HG03139 (cell line): ENCODE results near the gene TMEM95.

Source experiments
- ATAC-seq: cut with Tn5 transposase; IDR thresholded peaks from one replicate; pipeline ENCODE4 v1.9.1; 2021; ENCODE audit not compliant: unreplicated experiment

The TMEM95 gene

DNA sequence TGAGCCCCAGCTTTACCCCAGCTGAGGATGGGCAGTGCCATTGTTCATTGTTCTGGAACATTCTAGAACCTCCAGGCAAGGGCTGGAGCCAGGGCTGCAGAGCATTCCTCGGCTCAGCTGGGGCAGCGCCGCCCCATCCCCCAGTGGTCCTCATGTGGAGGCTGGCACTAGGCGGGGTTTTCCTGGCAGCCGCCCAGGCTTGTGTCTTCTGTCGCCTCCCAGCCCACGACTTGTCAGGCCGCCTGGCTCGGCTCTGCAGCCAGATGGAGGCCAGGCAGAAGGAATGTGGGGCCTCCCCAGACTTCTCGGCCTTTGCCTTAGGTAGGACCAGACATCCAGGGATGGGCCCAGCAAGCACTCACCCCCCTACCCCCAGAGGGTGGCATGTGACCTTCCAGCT, at the start of gene TMEM95:
TMEM95 (plus strand) TSS at position 104 of the 400 bp plus-strand sequence; CDS start at position 153, 49 bp downstream.
- no peak for ATAC-seq

DNA sequence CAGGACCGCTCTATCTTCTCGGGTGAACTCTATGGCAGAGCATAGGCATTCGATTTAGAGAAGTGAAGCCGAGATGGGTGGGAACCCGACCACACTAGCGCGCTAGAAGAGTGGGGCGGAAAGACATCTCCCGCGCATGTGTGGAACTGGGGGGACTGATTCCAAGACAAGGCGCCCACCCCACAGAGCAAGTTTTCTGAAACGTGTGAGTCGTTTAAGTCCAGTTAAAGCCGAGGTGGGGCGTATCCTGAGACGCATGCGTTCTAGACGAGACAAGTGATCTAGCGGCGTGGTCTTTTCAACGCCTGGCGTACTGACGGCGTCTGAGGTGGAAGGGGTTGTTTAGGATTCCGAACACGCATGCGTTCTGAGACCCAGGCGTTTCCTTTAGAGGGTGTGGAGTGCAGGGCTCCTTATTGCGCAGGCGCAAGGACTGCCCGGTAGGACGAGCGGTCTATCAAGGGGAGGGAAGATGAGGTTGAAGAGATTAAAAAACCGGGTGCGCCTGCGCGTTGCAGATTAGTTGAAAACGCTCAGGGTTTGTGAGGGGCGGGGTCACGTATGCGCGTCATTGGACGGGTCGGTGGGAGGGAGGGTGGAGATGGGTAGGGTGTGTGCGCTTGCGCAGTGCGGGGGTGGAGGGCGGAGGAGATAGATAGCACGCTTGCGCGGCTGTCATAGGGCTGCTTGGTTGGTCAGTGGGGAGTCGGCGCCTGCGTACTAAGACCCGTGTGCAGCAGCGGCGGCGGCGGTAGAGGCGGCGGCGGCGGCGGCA, 47.9 kb upstream of the TMEM95 start, which contains the start of gene EIF5A:
EIF5A (plus strand) TSS at position 718 of the 775 bp plus-strand sequence. CDS start 2,008 bp downstream, outside the sequence.
- peak; percentile 58 for ATAC-seq

DNA sequence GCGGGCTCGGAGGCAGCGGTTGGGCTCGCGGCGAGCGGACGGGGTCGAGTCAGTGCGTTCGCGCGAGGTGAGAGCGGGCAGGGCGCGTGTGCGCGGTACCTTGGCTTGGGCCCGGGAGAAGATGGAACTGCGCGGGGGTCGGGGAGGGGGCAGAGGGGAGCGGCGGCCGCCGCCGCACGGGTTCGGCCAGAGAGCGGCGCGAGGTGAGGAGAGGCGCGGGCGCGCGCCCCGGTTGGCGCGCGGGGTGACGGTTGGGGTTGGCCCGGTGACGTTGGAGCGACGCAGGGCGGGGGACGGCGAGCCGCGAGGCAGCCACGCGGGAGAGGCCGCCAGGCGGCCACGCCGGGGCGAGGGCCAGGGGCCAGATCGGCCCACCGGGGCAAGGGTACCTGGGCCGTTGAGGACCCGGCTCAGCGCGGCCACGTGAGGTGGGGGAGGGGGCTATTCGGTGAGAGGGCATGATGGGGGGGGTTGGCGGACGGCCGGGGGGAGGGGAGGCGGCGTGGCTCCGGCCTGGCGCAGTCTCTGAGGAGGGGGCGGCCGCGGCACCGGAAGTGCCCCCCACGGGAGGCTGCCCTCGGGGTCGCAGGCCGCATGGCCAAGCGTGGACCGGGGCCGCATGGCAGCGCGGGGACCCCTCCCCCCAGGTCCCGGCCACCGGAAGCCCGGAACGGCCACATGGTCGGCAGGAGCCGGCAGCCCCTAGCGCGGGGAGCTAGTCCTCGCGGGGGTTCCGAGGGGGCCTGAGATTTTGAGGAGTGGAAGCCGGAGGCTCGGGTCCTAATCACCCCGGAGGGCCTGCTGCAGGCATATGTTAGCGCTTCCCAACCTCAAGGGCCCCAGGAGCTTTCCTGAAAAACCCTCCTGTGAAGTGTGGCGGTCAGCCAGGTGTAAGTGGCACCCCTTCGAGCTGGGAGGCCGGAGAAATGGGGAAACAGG, 47.0 kb upstream of the TMEM95 start:
- ATAC-seq: peak; percentile 3

GRCh38 chr17:7308625-7309433, 46.1 kb upstream of the TMEM95 start:
- no peak for ATAC-seq

GRCh38 chr17:7309628-7310027, 45.3 kb upstream of the TMEM95 start:
- no peak for ATAC-seq

GRCh38 chr17:7311110-7311705, 43.7 kb upstream of the TMEM95 start:
- ATAC-seq: no peak

GRCh38 chr17:7312432-7313087, 42.4 kb upstream of the TMEM95 start:
- no peak for ATAC-seq

DNA sequence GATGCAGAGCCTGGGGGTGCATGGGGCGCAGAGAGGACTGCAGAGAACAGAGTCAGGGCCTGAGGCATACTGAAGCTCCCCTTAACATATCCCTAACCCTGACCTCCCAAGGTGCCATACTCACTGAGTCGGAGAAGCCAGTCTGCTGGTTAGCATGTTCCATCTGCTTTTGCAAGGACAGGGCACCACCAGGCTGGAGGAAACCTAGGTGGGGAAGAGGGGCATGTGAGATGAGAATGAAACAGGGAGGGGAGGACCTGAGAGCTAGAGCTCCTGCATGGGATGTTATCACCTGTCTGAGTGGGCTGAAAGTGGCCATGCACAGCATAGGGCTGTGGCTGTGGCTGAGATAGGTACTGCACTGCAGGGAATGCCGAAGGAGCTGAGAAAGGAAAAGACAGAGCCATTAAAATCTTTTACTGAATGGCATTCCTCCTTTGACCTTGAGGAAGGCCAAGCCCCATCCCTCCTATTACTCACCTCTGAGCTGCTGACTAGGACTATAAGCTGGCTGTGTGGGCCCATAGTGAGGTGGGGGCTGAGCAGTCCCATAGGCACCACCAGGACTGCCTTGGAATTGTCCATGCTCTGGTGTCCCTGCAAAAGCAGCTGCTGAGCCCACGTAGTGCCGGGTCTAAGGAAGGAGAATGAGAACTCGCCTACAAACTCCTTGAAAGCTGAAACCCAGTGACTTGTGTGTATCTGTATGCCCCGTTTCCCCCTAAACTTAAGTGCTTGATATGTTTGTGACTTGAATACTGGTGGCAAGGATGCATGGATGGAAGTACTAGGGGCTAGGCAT, 41.7 kb upstream of the TMEM95 start:
- no peak for ATAC-seq

GRCh38 chr17:7313890-7314718, 40.9 kb upstream of the TMEM95 start:
- no peak for ATAC-seq

DNA sequence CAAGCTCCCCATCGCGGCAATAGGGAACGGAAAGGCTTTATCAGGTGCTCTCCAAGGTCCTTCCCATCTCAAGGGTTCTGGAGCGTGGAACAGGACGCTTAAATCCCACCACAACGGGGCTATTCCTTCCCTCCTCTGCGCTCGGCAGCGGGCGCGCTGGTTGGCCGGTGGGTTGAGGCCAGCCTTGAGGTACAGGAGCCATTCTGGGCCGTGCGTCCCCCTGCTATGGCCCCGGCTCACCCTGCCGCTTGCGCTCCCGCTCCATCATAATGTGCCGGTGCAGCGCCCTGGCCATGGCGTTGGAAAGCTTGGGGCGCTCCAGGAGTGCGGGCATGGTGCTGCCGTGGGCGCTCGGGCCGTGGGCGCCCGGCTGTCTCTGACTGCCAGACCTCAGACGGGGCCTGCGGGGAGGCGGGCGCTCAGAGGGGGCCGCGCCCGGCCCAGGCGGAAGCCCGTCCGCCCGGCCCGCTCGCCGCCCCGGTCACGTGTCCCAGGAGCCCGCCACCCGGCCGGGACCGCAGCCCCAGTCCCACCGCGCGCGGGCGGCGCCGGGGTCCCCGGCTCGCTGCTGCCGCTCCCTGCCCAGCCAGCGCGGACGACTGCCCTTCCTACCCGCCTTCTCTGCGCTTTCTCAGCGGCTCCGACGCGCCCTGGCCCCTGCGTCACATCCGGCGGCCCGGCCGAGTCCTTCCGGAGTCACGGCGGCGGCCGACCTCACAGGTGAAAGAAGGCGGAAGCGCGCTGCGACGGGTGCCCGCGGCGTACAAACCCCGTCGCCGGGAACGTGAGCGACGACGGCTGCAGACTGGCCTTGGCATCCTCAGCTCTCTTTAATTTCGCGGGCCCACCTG, 40.0 kb upstream of the TMEM95 start, which contains the start of gene GPS2:
GPS2 (minus strand) TSS at position 642 of the 851 bp plus-strand sequence; CDS start at position 334, 308 bp downstream.
- peak; percentile 68 for ATAC-seq

DNA sequence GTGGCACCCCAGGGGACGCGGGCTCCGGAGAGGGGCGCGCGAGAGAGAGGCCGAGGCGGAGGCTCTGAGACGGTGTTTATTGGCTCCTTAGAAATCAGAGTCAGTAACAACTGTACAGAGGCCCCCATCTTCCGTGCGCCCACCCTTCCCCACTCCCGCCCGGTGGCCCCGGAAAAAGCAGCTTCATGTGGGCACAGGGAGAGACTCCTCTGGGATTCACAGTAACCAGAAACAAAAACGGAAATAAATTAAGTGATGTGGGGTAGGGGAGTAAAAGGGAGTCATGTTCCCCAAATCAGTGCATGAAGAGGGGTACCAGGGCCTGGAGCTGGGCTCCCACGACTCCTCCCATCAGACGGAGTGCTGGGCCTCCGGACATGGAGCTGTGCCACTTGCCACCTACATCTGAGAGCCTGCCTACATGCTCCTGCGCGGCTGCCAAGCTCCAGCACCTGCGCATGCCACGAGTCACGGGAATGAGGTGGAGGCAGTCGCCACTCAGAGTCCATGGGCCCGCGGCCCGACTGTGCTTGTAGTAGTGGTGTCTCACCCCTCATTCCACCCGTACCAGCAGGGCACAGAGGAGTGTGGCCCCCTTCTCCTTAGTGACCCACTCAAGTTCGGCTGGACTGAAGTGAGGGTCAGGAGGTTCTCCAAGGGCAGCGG, 39.3 kb upstream of the TMEM95 start:
- no peak for ATAC-seq

GRCh38 chr17:7317161-7317803, 37.7 kb upstream of the TMEM95 start:
- ATAC-seq: no peak

DNA sequence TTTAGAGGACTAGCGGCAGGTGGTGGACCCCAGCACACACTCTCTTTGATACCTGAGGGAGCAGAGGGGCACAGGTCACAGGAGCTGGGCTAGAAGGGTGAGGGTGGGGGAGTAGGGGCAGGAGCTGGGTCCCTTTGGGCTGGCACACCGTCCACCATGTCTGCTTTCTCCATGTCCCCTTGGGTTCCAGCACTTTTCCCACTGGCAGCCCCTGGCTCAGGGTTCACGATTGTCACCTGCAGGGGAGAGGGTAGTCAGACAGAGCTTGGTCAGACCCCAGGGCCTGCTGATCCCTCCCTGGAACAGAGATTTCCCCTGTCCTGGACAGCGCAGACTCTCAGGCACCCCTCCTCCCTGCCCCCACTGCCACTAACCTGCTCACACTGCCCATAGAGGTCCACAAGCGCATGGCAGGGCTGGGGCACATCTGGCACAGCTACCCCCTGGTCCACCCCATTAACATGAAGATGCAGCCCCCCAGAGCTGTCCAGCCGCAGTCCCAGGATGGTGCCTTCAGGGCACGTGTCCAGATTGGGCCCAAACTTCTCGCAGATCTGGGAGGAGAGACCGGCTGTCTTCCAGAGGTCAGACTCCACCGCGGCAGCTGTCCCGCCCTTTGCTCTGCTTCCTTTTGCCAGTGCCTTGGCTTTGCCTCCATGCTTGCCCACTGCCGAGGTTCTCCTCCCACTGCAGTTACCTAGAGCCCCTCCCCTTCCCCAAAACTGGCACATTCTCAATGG, 36.7 kb upstream of the TMEM95 start:
- no peak for ATAC-seq

DNA sequence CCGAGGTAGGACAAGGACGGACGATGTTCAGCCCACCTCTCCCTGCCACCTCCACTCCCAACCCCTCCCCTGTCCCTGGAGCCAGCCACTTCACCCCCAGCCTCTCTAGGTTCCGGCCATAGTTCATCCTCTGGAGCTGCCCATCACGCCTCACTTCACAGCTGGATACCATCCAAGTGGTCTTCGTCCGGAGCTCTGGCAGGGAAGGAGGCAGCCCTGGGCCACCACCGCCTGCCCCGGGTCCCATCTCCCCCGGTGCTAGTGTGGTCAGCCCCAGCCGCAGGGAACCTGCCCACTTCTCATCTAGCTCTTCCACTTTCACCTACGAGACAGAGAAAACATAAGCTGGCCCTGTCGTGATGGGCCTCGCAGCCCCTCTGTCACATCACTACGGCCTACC, 33.5 kb upstream of the TMEM95 start:
- ATAC-seq: no peak

GRCh38 chr17:7322520-7323194, 32.3 kb upstream of the TMEM95 start:
- ATAC-seq: no peak
